Measurements from ENCODE around the gene ADAMTS18. TPM values are rescaled to one million over a fixed set of nuclear protein-coding genes. Genes with fewer than 3 reads are reported as not detected.

Gene ADAMTS18
- total and polyA plus RNA-seq, 8 donors, result 0.18 to 4.6 (median 3.6) TPM; not detected in 1

- no peak for TF ChIP-seq CTCF (IDR thresholded peaks at IDR 0.05)
- Histone ChIP-seq H3K27me3 (no peaks in the 10 kb centered on the region), H3K27ac (no peak overlapping the region), H3K4me1 (no peaks in the 10 kb centered on the region), H3K9me3 (no peaks in the 10 kb centered on the region), H3K4me3 (no peak overlapping the region), H3K36me3 (no peaks in the 10 kb centered on the region)
- intact Hi-C loops (cut with DNase I), result no loop called here
- no peak for DNase-seq
- ATAC-seq, result no peak
Measured at GRCh38 chr16:77452243-77452642, 17.4 kb upstream of the ADAMTS18 start.

- no peaks in the 10 kb centered on the region for H3K27me3 ChIP-seq
- no peak overlapping the region for H3K4me3 ChIP-seq
- ATAC-seq, result no peak
- H3K27ac ChIP-seq, result no peak overlapping the region
- H3K9me3 ChIP-seq, result no peaks in the 10 kb centered on the region
- H3K4me1 ChIP-seq, result no peaks in the 10 kb centered on the region
- H3K36me3 ChIP-seq, result no peaks in the 10 kb centered on the region
- no peak for TF ChIP-seq CTCF (IDR thresholded peaks at IDR 0.05)
- intact Hi-C loops (cut with DNase I), result no loop called here
- DNase-seq, result no peak
Measured at GRCh38 chr16:77450790-77451487, 16.1 kb upstream of the ADAMTS18 start.

- DNase-seq (no peak), ATAC-seq (no peak)
- Histone ChIP-seq H3K36me3 (no peaks in the 10 kb centered on the region), H3K27ac (no peak overlapping the region), H3K9me3 (no peaks in the 10 kb centered on the region), H3K4me1 (no peaks in the 10 kb centered on the region), H3K27me3 (no peaks in the 10 kb centered on the region), H3K4me3 (no peak overlapping the region)
- intact Hi-C loops (cut with DNase I), result no loop called here
- no peak for TF ChIP-seq CTCF (IDR thresholded peaks at IDR 0.05)
Measured at GRCh38 chr16:77449208-77449607, 14.4 kb upstream of the ADAMTS18 start.

GRCh38 chr16:77445324-77445723 is 10.5 kb upstream of the ADAMTS18 start:
- Histone ChIP-seq H3K36me3 (no peaks in the 10 kb centered on the region), H3K27ac (no peak overlapping the region), H3K4me1 (no peaks in the 10 kb centered on the region), H3K9me3 (no peaks in the 10 kb centered on the region), H3K27me3 (peaks cover 0 to 4% of the 10 kb centered on the region in 2 donors), H3K4me3 (no peak overlapping the region)
- ATAC-seq (no peak), DNase-seq (no peak)
- no peak for TF ChIP-seq CTCF (IDR thresholded peaks at IDR 0.05)
- intact Hi-C loops (cut with DNase I), result no loop called here

- no peak for TF ChIP-seq CTCF (IDR thresholded peaks at IDR 0.05)
- intact Hi-C loops (cut with DNase I), result no loop called here
Measured at GRCh38 chr16:77444147-77444460, 9.3 kb upstream of the ADAMTS18 start.

More at GRCh38 chr16:77444147-77444460, 9.3 kb upstream of the ADAMTS18 start:
- Histone ChIP-seq H3K4me3 (no peak overlapping the region), H3K27ac (no peak overlapping the region), H3K4me1 (no peaks in the 10 kb centered on the region), H3K36me3 (no peaks in the 10 kb centered on the region), H3K9me3 (no peaks in the 10 kb centered on the region), H3K27me3 (peaks cover 0 to 4% of the 10 kb centered on the region in 2 donors)
- DNase-seq (no peak), ATAC-seq (no peak)

Data from left lung (tissue), 10 donors.